NCI-H526 (cell line): ENCODE data around the gene ACE.

ENCODE experiments used
- DNase-seq, 2 experiments: peaks; one replicate each; lab custom pipeline; 2025; lab: John Stamatoyannopoulos, UW

The ACE gene

DNA sequence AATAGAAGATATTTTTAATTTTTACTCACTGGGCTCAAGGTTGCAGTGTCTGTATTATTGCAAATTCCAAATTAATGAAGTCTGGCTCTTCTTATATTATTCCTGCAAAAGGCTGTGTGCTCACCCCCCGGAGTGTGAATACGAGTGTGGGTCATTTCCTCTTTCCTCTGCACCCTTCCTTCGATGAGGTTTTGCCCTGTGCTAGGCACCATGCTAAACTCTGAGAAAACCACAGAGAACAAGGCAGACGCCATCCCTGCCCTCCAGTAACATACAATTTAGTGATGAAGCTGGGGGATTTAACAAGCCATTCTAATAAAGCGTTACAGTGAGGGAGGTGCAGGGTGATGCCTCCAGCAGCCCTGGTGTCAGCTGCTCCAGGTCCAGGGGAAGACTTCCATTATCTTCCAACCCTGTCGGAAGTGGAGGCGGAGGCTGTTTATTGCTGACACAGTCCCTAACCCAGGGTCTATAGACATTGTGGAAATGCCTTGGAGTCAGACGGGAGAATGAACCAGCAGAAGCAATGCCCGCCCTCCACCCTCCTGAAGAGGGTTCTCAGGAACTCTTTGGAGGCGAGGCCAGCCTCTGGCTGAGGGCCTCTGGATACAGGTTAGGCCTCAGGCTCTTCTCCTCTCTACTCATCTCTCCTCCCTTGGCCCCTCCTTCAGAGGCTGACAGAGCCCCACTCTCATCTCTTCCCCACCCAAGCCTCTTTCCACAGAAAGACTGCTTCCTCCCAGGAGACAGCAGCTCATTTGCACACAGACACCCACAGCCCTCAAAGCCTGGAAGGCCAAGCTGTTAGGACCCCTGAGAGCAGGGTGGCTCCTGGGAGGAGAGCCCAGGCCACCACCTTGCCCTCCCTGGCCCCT is 2.0 kb upstream of the ACE start:
- peak in 1 of 2 experiments; percentile 30 for DNase-seq

DNA sequence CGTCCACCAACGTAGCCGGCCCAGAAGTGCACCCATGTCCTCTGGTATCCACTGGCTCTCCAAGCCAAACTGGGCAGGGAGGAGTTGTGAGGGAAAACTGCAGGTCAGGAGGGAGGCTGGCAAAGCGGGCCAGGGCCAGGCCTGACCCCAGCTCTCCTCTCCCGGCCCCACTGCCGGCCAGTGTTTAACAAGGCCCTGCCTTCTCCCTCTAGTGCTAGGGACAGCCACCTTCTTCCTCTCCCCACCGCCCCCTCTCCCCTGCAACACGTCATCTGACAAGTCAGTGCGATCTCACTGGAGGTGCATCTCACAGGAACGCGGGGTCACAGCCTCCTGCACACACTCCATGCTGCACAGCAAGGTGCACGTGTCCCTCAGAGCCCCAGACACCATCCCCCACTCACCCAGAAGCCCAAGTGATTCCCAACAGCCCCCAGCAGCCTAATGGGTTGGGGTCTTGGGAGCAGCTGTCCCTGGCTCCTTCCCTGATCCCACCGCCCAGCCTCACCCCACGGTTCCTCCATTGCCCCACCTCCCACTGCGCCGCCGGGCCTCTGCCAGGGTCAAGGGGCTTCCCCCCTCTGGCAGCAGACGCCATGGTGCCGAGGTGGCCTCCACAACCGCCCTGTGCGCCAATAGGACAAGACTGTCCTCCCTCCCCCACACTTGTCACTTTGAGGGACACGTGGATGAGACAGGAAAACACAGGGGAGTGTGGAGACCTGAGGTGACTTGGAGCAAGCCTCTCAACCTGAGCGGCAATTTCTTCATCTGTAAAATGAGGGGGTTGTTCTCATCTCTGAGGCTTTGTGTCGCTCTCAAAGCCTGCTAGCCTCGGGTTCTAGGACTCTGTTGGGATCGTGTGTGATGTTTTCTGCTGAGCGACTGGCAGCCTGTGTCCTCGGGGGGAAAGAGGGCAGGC is 1.1 kb upstream of the ACE start:
- no peak for DNase-seq

DNA sequence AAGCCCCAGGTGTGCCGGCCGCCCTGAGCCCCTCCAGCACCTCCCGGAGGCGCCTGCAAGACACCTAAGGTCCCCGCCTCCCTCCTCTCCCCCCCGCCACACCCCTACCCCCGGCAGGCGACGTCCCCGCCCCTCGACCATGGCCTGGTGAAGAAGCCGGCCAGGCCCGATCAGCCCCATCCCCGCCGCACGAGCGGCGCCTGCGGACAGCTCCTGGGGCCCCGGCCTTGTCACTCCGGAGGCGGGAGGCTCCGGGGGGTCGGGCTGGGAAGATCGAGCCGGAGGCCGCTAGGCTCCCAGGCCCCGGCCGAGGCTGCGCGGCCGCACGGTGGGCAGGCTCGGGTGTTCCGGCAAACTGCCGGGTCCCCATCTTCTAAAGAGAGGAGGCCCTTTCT is 405 bp upstream of the ACE start:
- DNase-seq, result peak; percentile 35 to 88

DNA sequence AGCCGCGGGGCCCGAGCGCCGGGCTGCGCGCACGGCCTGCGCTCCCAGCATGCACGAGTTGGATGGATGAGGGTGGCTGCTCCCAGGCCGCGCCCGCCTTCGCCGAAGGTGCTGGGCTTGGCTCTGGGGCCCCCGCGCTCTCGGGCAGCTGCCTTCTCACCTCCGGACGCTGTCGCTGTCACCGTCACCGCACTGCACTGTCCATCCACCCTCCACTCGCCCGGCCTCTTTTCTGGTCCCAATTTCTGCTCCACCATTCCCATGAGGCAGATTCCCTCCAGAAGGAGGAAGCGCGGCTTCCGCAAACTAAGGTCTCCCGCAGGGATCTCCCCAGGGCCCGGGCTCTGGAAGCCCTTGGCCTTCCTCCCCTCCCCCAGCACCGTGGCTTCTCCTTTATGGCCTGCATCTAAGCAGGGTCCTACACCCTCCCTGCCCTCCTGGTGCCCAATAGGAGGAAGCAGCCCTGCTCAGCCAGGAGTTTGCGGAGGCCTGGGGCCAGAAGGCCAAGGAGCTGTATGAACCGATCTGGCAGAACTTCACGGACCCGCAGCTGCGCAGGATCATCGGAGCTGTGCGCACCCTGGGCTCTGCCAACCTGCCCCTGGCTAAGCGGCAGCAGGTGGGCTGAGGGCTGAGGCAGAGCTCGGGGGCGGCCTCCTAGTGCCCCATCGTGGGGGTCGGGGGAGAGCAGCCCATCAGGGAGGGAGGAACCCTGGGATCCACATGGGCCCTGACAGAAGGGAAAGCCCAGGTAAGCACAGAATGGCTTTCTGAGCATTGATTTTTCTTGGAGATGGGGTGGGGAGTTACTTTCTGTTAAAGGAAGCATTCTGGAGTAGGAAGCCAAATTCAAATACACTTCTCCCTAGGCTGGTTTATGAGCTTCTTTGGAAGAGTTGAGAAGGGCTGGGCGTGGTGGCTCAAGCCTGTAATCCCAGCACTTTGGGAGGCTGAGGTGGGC is 899 bp downstream of the ACE start:
- peak; percentile 61 to 89 for DNase-seq

DNA sequence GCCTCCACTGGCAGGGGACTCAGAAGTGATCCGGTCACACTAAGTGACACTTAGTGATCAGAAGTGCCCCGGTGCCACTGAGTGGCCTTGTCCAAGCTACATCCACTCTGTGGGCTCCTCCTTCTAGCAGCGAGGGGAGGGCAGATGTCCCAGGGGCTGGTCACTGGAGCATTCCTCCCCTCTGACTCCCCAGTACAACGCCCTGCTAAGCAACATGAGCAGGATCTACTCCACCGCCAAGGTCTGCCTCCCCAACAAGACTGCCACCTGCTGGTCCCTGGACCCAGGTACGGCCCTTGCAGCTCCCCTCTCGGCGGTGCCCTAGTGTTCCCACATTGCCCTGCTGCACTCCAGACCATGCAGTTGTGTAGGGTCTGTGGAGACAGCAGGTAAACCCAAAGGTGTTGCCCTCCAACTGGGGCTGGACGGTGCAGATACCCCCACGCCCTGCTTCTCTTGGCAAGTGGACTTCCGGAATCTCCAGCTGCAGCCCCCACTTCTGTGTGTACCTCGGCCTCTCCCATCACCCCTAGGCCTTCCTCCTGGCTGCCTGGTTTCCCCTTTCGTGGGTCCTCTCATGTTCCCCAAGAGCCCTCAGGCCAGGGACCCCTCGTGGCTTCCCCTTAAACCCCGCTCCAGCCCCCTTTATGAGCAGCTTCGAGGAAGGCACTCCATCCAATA is 2.1 kb downstream of the ACE start:
- peak; percentile 77 to 92 for DNase-seq

DNA sequence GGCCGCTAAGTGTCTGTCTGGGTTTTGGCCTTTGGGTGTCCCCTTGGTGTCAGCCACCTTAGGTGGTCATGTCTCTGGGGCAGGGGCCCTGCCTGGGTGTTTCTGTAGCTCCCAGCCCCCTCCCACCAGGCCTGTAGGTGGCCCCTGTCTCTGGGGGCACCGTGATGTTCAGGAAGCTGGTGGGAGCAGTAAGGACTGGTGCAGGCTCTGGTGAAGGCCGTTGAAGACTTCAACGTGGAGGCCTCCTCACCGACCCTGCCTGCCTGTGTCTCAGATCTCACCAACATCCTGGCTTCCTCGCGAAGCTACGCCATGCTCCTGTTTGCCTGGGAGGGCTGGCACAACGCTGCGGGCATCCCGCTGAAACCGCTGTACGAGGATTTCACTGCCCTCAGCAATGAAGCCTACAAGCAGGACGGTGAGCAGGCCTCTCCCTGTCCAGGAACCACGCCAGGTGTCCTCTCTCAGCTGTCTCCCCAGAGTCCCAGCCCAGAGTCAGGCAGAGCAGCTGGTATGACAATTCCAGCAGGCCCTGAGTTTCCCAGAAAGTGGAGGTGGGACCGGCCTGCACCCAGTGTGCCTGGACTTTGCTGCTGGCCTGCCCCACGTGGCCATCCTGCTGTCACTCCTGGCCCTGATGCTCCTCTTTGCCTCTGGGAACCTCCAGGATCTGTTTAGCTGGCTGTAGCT is 2.8 kb downstream of the ACE start:
- no peak for DNase-seq

DNA sequence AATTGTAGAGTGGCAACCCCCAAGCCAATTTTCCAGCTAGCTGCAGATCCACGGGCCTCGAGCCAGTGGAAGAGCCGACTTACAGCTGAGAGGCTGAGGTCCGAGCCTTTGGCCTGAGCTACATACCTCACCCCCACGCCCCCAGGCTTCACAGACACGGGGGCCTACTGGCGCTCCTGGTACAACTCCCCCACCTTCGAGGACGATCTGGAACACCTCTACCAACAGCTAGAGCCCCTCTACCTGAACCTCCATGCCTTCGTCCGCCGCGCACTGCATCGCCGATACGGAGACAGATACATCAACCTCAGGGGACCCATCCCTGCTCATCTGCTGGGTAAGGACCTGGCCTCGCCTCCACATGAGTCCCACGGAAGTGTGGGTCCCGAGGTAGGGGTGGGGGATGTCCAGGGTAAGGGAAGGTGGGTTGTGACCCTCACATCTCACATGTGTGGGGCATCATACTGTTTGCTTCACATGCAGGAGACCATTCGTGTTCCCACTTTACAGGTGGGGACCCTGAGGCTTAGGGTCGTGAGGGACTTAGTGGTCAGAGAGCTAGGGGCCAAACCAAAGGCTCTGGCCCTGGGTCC is 3.4 kb downstream of the ACE start:
- DNase-seq, result no peak

DNA sequence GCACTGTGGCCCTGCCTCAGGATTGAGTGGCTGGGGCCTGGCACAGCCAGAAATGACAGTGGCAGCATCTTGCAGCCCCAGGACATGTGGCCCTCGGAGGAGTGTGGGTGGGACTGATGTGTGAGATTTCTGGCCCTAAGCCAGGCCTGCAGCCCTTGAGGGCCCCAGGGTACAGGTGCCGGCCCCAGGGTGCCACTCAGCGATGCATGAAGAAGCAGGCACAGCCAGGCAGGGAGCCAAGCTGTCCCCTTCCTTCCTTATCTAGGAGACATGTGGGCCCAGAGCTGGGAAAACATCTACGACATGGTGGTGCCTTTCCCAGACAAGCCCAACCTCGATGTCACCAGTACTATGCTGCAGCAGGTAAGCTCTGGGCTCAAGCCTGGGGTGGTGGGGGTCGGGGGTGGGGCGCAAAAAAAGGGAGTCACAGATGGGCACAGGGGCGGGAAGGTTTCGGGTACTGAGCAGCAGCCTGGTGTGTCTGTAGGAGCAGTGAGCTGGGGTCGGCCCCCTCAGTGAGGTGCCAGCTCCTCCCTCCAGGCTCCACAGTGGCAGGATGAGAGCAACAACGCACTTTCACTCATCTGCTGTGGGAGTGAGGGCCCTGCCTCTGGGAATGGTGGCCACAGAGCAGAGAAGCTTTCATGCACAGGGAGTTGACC is 4.1 kb downstream of the ACE start:
- DNase-seq, result peak in 1 of 2 experiments; percentile 15

DNA sequence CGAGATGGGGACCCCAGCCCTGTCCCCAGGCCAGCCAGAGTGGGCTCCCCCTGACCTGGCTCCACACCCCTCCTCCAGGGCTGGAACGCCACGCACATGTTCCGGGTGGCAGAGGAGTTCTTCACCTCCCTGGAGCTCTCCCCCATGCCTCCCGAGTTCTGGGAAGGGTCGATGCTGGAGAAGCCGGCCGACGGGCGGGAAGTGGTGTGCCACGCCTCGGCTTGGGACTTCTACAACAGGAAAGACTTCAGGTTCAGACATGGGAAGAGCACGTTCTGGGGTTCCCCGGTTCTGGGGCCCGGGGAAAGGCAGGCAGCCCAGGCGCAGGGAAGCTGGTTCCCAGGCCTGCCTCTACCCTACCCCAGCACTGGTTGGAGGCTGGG is 4.6 kb downstream of the ACE start:
- DNase-seq, result no peak

DNA sequence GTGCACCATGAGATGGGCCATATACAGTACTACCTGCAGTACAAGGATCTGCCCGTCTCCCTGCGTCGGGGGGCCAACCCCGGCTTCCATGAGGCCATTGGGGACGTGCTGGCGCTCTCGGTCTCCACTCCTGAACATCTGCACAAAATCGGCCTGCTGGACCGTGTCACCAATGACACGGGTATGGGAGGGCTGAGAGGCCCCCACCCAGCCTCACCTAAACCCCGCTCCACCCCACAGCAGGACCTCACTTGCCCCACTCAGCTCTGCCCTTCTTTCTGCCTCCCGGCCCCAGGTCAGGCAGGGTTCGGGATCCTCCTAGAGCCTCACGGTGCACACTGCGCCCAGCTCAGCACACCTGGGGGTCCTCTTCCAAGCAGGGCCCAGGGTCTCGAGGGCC is 5.6 kb downstream of the ACE start:
- DNase-seq, result no peak

DNA sequence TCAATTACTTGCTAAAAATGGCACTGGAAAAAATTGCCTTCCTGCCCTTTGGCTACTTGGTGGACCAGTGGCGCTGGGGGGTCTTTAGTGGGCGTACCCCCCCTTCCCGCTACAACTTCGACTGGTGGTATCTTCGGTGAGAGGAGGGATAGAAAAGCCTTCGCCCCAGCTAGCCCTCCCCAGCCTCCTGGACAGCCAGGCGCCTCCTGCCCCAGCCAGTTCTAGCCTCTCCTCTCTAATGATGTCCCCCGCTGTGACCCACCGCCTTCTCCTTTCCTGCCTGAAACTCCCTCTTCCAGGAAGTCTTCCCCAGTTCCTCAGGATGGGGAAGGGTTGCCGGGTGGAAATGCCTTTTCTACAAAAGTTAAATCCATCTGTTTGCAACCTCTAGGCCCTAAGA is 6.2 kb downstream of the ACE start:
- no peak for DNase-seq

DNA sequence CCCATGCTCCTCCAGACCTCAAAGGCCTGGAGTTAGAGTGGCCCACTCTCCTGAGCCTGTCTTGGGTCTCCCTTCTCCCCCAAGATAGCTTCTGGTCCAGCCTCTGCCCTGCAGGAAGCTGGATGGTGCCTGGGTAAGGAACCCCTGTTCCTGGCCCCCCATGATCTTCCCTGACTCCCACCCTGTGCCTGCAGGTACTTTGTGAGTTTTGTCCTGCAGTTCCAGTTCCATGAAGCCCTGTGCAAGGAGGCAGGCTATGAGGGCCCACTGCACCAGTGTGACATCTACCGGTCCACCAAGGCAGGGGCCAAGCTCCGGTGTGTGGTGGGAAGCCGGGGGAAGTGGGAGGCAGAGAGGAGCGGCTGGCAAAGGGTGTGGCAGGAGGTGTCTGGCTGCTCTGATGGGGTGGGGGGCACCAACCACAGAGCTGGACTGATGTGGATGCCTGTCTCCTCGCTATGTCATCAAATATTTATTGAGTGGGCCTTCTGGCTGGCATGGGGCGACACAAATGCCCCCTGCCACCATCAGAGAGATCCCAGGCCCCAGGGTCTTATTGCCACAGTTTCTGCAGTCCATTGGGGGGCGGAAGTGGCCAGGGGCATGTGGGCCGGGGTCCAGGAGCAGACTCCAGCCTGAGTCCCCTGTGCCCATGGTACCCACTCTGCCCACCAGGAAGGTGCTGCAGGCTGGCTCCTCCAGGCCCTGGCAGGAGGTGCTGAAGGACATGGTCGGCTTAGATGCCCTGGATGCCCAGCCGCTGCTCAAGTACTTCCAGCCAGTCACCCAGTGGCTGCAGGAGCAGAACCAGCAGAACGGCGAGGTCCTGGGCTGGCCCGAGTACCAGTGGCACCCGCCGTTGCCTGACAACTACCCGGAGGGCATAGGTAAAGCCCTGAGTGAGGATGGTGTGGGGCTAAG is 7.1 kb downstream of the ACE start:
- DNase-seq, result no peak

DNA sequence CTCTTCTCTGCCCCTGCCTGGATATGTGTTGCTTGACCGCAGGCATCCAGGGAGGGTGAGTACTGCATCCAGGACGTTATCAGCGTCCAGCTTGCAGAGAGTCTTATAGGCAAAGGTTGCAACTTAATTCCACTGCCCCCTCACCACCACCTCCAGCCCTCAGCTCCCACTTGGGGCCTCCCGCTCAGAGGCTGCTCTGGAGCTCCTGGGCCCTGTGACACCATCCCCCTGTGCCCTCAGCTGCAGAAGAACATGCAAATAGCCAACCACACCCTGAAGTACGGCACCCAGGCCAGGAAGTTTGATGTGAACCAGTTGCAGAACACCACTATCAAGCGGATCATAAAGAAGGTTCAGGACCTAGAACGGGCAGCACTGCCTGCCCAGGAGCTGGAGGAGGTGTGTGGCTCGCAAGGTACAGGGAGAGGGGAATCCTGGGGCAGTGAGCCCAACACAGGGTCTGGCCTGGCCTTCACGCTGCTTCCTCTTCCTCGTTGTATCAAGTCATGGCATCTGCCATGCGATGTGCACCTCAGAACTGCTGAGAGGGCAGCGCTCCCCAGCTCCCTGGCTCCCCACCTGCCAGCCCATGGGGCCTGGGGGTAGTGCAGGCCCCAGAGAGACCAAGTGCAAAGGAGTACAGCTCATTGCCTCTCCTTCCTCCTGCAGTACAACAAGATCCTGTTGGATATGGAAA is 9.6 kb downstream of the ACE start:
- DNase-seq, result peak; percentile 23 to 52

DNA sequence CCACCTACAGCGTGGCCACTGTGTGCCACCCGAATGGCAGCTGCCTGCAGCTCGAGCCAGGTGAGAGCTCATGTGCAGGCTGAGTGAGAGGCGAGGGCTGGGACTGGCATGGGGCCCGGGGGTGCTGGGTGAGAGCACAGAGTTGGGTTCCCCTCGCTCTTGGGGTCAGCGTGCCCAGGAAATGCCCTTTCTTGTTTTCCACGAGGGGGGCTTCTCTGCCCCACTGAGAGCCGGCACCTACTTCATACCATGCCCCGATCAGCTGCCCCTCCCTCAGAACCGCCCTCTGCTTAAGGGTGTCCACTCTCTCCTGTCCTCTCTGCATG is 10.1 kb downstream of the ACE start:
- no peak for DNase-seq

DNA sequence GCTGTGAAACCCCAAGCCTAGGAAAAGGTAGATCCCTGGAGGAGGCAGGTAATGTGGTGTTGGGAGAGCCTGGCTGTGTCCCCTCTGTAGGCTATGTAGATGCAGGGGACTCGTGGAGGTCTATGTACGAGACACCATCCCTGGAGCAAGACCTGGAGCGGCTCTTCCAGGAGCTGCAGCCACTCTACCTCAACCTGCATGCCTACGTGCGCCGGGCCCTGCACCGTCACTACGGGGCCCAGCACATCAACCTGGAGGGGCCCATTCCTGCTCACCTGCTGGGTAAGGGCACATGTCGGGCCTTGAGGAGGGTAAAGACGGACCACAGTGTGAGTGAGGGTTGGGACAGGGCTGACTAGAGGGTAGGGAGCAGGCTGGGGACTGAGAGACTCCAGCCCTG is 12.0 kb downstream of the ACE start:
- DNase-seq, result no peak

DNA sequence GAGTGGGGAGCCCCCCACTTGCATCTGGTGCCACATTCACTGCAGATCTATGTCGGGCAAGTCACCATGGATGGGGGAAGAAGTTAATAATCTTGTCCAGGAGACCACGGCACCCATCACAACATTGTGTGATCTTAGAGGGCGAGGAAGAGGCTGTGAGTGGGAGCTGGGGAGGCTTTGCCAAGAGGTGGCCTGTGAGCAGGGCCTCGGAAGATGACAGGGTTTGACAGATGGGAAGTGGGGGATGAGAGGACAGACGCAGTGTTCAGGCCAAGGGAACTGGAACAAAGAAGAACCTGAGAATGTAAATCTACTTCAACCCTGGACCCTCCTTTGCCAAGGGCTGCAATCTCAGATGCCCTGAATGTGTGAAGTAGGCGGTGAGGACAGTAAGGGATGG is 12.4 kb downstream of the ACE start:
- DNase-seq, result no peak

DNA sequence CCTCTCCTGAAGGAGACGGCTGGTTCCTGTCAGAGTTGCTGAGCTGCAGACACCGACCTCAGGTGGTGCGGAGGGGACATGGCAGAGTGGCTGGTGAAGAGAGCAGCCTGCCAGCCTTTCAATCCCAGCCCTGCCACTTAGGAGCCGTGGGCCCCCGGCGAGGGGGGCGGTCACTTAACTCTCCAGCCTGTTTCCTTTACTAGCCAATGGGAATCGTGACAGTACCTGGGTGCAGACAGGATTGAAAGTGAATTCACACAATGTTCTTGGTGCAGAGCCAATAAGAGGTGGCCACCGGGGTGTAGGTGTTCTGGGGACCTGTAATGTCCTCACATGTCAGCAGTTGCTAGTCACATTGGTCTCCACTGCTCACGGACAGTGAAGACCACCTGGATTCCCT is 13.5 kb downstream of the ACE start:
- DNase-seq, result no peak

DNA sequence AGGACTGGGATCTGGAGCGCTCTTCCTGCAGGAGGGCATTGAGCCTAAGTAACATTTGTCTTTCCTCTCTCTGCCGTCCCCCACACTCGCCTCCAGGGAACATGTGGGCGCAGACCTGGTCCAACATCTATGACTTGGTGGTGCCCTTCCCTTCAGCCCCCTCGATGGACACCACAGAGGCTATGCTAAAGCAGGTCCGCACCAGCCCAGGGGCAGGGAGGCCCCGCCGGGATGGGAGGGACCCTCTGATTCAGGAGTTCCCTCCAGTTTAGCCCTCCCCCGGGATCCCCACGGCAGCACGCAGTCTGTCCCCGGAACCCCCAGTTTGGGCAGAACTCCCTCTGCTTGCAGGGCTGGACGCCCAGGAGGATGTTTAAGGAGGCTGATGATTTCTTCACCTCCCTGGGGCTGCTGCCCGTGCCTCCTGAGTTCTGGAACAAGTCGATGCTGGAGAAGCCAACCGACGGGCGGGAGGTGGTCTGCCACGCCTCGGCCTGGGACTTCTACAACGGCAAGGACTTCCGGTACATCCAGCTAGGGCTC is 14.1 kb downstream of the ACE start:
- DNase-seq, result no peak
